IMR-90 (cell line): ENCODE data around the gene TMEM141. TPM values are rescaled to one million over a fixed set of nuclear protein-coding genes. Genes with fewer than 3 reads are reported as not detected.
A peak's percentile ranks its signal among the peaks of the same experiment; 100 is the strongest.

Source experiments
- ATAC-seq: fragments of 200-7000 bp; cut with Tn5 transposase; 2 replicates; pipeline ENCODE4 v1.9.1; 2020; ENCODE audit warnings: low read depth, mild to moderate bottlenecking, moderate library complexity
- BruUV-seq: library from RNA; stranded (reverse); fragments of 400-500 nt; replicated peaks from 2 replicates; lab custom pipeline; 2021; lab: Mats Ljungman, UMichigan
- CTCF ChIA-PET: fragments of 300-600 bp; formaldehyde crosslinking; extraction: SDS; loops from one replicate; lab custom pipeline; 2021; ENCODE audit warnings: antibody characterized with exemption; lab: Yijun Ruan, JAX
- POLR2A ChIA-PET: fragments of 300-600 bp; sonication (Branson Sonifier 250); formaldehyde crosslinking; loops from one replicate; lab custom pipeline; 2022; ENCODE audit warnings: antibody characterized with exemption; ENCODE audit not compliant: unreplicated experiment; lab: Charles Lee
- DNase-seq: peaks from one replicate; pipeline ENCODE4 v3.0.0; 2013
- H2AFZ ChIP-seq: replicated peaks from 2 replicates; pipeline ENCODE3; 2013; ENCODE audit warnings: low read length, mild to moderate bottlenecking; ENCODE audit not compliant: poor library complexity
- H2AK5ac ChIP-seq: 2 replicates; pipeline ENCODE4 v1.6.1; 2013; ENCODE audit warnings: low read depth, low read length, inconsistent platforms
- H2AK9ac ChIP-seq: replicated peaks from 2 replicates; pipeline ENCODE3; 2013; ENCODE audit warnings: mild to moderate bottlenecking, low read depth, low read length, moderate library complexity; ENCODE audit not compliant: poor library complexity
- H2BK120ac ChIP-seq: 2 replicates; pipeline ENCODE4 v1.6.1; 2013; ENCODE audit warnings: low read depth, low read length, inconsistent platforms
- H2BK15ac ChIP-seq: 3 replicates; pipeline ENCODE4 v1.6.1; 2013; ENCODE audit warnings: low read depth, low read length, inconsistent platforms
- H2BK20ac ChIP-seq: 2 replicates; pipeline ENCODE4 v1.6.1; 2013; ENCODE audit warnings: low read depth, mild to moderate bottlenecking, inconsistent platforms, low read length, moderate library complexity
- H2BK5ac ChIP-seq: 2 replicates; pipeline ENCODE4 v1.6.1; 2013; ENCODE audit warnings: mild to moderate bottlenecking, low read depth, low read length, inconsistent platforms; ENCODE audit not compliant: poor library complexity, severe bottlenecking
- H3K14ac ChIP-seq: replicated peaks from 2 replicates; pipeline ENCODE4 v1.6.1; 2013; ENCODE audit warnings: low read depth, low read length, inconsistent platforms
- H3K18ac ChIP-seq: 2 replicates; pipeline ENCODE4 v1.6.1; 2013; ENCODE audit warnings: low read depth, low read length, control low read depth
- H3K23ac ChIP-seq: 2 replicates; pipeline ENCODE4 v1.6.1; 2013; ENCODE audit warnings: low read depth, low read length, inconsistent platforms
- H3K27ac ChIP-seq: 2 replicates; pipeline ENCODE4 v1.5.1; 2013; ENCODE audit warnings: mild to moderate bottlenecking, control low read depth, low read length; ENCODE audit not compliant: insufficient read depth
- H3K27me3 ChIP-seq: 2 replicates; pipeline ENCODE4 v1.6.1; 2013; ENCODE audit warnings: low read length; ENCODE audit not compliant: control insufficient read depth, insufficient read depth
- H3K36me3 ChIP-seq: 2 replicates; pipeline ENCODE4 v1.6.1; 2013; ENCODE audit warnings: low read length, mixed read lengths; ENCODE audit not compliant: control insufficient read depth, insufficient read depth
- H3K4ac ChIP-seq: 2 replicates; pipeline ENCODE4 v1.6.1; 2013; ENCODE audit warnings: low read depth, low read length, inconsistent platforms
- H3K4me1 ChIP-seq: 2 replicates; pipeline ENCODE4 v1.6.1; 2013; ENCODE audit warnings: low read length, mixed read lengths; ENCODE audit not compliant: control insufficient read depth, insufficient read depth
- H3K4me2 ChIP-seq: 2 replicates; pipeline ENCODE4 v1.6.1; 2013; ENCODE audit warnings: low read depth, mild to moderate bottlenecking, control low read depth, low read length, moderate library complexity
- H3K4me3 ChIP-seq: 2 replicates; pipeline ENCODE4 v1.5.1; 2013; ENCODE audit warnings: low read depth, mild to moderate bottlenecking, control low read depth, low read length, moderate library complexity; ENCODE audit not compliant: insufficient read depth
- H3K56ac ChIP-seq: 2 replicates; pipeline ENCODE4 v1.6.1; 2013; ENCODE audit warnings: low read length, inconsistent platforms; ENCODE audit not compliant: insufficient read depth; ENCODE audit errors: extremely low read depth
- H3K79me1 ChIP-seq, 2 experiments: 2 replicates each; pipeline ENCODE4 v1.6.1; 2013; ENCODE audit warnings: low read length in 2 of 2, inconsistent platforms in 1 of 2, low read depth in 1 of 2
- H3K9ac ChIP-seq: 2 replicates; pipeline ENCODE4 v1.6.1; 2013; ENCODE audit warnings: low read depth, low read length, control low read depth
- H3K9me1 ChIP-seq: 2 replicates; pipeline ENCODE4 v1.6.1; 2013; ENCODE audit warnings: low read length, inconsistent platforms; ENCODE audit not compliant: insufficient read depth
- H3K9me3 ChIP-seq: 2 replicates; pipeline ENCODE4 v1.6.1; 2013; ENCODE audit warnings: low read length; ENCODE audit not compliant: control insufficient read depth, insufficient read depth
- H4K20me1 ChIP-seq: 2 replicates; pipeline ENCODE4 v1.6.1; 2013; ENCODE audit warnings: low read length, inconsistent platforms; ENCODE audit not compliant: insufficient read depth
- H4K5ac ChIP-seq: 2 replicates; pipeline ENCODE4 v1.6.1; 2013; ENCODE audit warnings: mild to moderate bottlenecking, low read depth, low read length, control low read depth
- H4K8ac ChIP-seq, 2 experiments: 2 replicates each; pipeline ENCODE4 v1.6.1; 2013; ENCODE audit warnings: low read depth in 2 of 2, low read length in 2 of 2, control low read depth in 1 of 2, inconsistent platforms in 1 of 2
- H4K91ac ChIP-seq: 2 replicates; pipeline ENCODE4 v1.6.1; 2013; ENCODE audit warnings: low read depth, low read length, inconsistent platforms; ENCODE audit not compliant: insufficient read depth
- CEBPB ChIP-seq: IDR thresholded peaks from 2 replicates; pipeline ENCODE4 v1.6.1; 2012; ENCODE audit warnings: low read depth, low read length, improper control_type of control experiment
- CHD1 ChIP-seq: IDR thresholded peaks from 2 replicates; pipeline ENCODE4 v1.6.1; 2012; ENCODE audit warnings: low read depth, low read length, improper control_type of control experiment
- ELK1 ChIP-seq: fragments of 150-350 bp; IDR thresholded peaks from 2 replicates; pipeline ENCODE4 v1.6.1; 2016; ENCODE audit warnings: low read depth, mild to moderate bottlenecking, low read length, moderate library complexity, borderline replicate concordance
- MAFK ChIP-seq: IDR thresholded peaks from 2 replicates; pipeline ENCODE4 v1.6.1; 2012; ENCODE audit warnings: low read depth, low read length, improper control_type of control experiment
- MAZ ChIP-seq: IDR thresholded peaks from 2 replicates; pipeline ENCODE4 v1.6.1; 2012; ENCODE audit warnings: low read depth, mild to moderate bottlenecking, low read length, improper control_type of control experiment, moderate library complexity, borderline replicate concordance
- NFE2L2 ChIP-seq: fragments of 150-350 bp; IDR thresholded peaks from 2 replicates; pipeline ENCODE4 v1.6.1; 2016; ENCODE audit warnings: low read depth, mild to moderate bottlenecking, low read length
- RAD21 ChIP-seq: IDR thresholded peaks from 2 replicates; pipeline ENCODE4 v1.6.1; 2012; ENCODE audit warnings: low read length, improper control_type of control experiment
- RCOR1 ChIP-seq: IDR thresholded peaks from 2 replicates; pipeline ENCODE4 v1.6.1; 2012; ENCODE audit warnings: mild to moderate bottlenecking, low read length, improper control_type of control experiment; ENCODE audit not compliant: insufficient replicate concordance
- RFX5 ChIP-seq: IDR thresholded peaks from 2 replicates; pipeline ENCODE4 v1.8.0; 2012; ENCODE audit warnings: low read depth, mild to moderate bottlenecking, low read length, moderate library complexity
- WGBS, 2 experiments: methylation state at CpG; one replicate each; pipeline versions ENCODE4 v1.1.5 to v1.1.7; 2013; ENCODE audit warnings: missing lambda C conversion rate in 2 of 2; ENCODE audit not compliant: insufficient read length in 1 of 2; ENCODE audit errors: extremely low coverage in 2 of 2; 5-methylcytosine and 5-hydroxymethylcytosine counted together
- dilution Hi-C: fragments of 300-500 bp; cut with HindIII; formaldehyde crosslinking; loops from one replicate; pipeline ENCODE4 v1.14.3; 2018; ENCODE audit warnings: low sequenced_read_pairs; ENCODE audit not compliant: unreplicated experiment
- in situ Hi-C: fragments of 300-500 bp; cut with MboI; formaldehyde crosslinking; loops from 3 replicates; pipeline ENCODE4 v1.14.3; 2019; ENCODE audit warnings: low sequenced_read_pairs, inconsistent platforms, mixed read lengths
- intact Hi-C: fragments of 100-400 bp; cut with micrococcal nuclease; formaldehyde crosslinking; loops from 2 replicates; pipeline ENCODE4 v1.10.0; 2022
- polyA plus RNA-seq, 3 experiments: library from polyadenylated mRNA; depleted of rRNA; stranded (reverse); fragments of >200 nt; gene quantifications; 2 replicates each; pipeline ENCODE4 v1.2.3, GENCODE V29; 2012; ENCODE audit warnings: low replicate concordance in 1 of 3
- total RNA-seq: library from RNA; depleted of rRNA; stranded (reverse); fragments of >200 nt; gene quantifications from 2 replicates; pipeline ENCODE4 v1.2.3, GENCODE V29; 2012

TMEM141 gene
- total and polyA plus RNA-seq, 2 of the 4 experiments (the other 2 are of a cell fraction), result 39.1 to 77.8 TPM

GRCh38 chr9:136750526-136750925 is 40.6 kb upstream of the TMEM141 start:
- Histone ChIP-seq H4K5ac (no peak overlapping the region), H3K27me3 (peaks cover 13% of the 10 kb centered on the region), H3K4me3 (no peak overlapping the region), H3K4me1 (no peaks in the 10 kb centered on the region), H2BK15ac (no peak overlapping the region), H2AK5ac (no peak overlapping the region), H3K79me1 (no peaks in the 10 kb centered on the region), H2BK20ac (no peak overlapping the region), H2AFZ (no peak overlapping the region), H3K4me2 (no peak overlapping the region), H3K4ac (no peak overlapping the region), H2BK120ac (no peak overlapping the region), H3K9ac (no peak overlapping the region), H2AK9ac (no peak overlapping the region), H3K56ac (no peak overlapping the region), H3K14ac (no peak overlapping the region), H2BK5ac (no peak overlapping the region), H3K9me1 (no peaks in the 10 kb centered on the region), H4K8ac (no peak overlapping the region), H4K20me1 (no peaks in the 10 kb centered on the region), H3K18ac (no peak overlapping the region), H3K9me3 (peaks cover 7% of the 10 kb centered on the region), H3K36me3 (no peaks in the 10 kb centered on the region), H3K23ac (no peak overlapping the region), H3K27ac (no peak overlapping the region), H4K91ac (no peak overlapping the region)
- BruUV-seq, result no TSS peak
- intact Hi-C loops (no loop called here), in situ Hi-C loops (no loop called here), dilution Hi-C loops (no loop called here)
- no CpG with 5 or more reads among the region's 2 CpGs for WGBS, 2 experiments
- ATAC-seq (peak; percentile 80), DNase-seq (peak; percentile 55)
- ChIA-PET CTCF (interaction anchor here (1.0 kb wide), 1 partner anchor 12 kb away, joined by 3 read pairs; no protein-coding TSS in a partner anchor), POLR2A (no interaction called here)
- TF ChIP-seq RFX5, result no peak
- TF ChIP-seq RAD21, result no peak
- no peak for TF ChIP-seq NFE2L2
- no peak for TF ChIP-seq MAFK
- no peak for TF ChIP-seq MAZ
- TF ChIP-seq RCOR1, result no peak
- no peak for TF ChIP-seq CEBPB
- TF ChIP-seq ELK1, result no peak
- no peak for TF ChIP-seq CHD1
